RWPE1 (cell line): Measurements from ENCODE around the gene LYSMD3.

Source experiments
- CTCF ChIA-PET: fragments of 350-600 bp; sonication (Branson Sonifier 250); formaldehyde crosslinking; extraction: SDS; loops from one replicate; lab custom pipeline; 2021; lab: Yijun Ruan, JAX
- POLR2A ChIA-PET: fragments of 400-600 bp; formaldehyde crosslinking; extraction: SDS; loops from one replicate; lab custom pipeline; 2020; ENCODE audit warnings: antibody characterized with exemption; ENCODE audit not compliant: low non-redundant PET; lab: Yijun Ruan, JAX
- DNase-seq: peaks from one replicate; pipeline ENCODE4 v3.0.0; 2012; ENCODE audit warnings: low spot score
- H3K27ac ChIP-seq: fragments of 450-650 bp; 2 replicates; pipeline ENCODE4 v1.5.1; 2017
- CTCF ChIP-seq: fragments of 450-650 bp; conservative IDR thresholded peaks from 2 replicates; pipeline ENCODE4 v1.5.1; 2017; ENCODE audit warnings: low read depth, mild to moderate bottlenecking

Gene LYSMD3

GRCh38 chr5:90549729-90550275, 20.4 kb upstream of the LYSMD3 start:
- TF ChIP-seq CTCF = no peak
- no peak overlapping the region for H3K27ac ChIP-seq
- ChIA-PET POLR2A (no interaction called here), CTCF (no interaction called here)
- DNase-seq = no peak

- ChIA-PET POLR2A (no interaction called here), CTCF (no interaction called here)
- no peak overlapping the region for H3K27ac ChIP-seq
- no peak for DNase-seq
- no peak for TF ChIP-seq CTCF
Observed at GRCh38 chr5:90549223-90549622, 19.8 kb upstream of the LYSMD3 start.

- ChIA-PET POLR2A (no interaction called here), CTCF (interaction anchor here (0.6 to 0.7 kb wide), 4 partner anchors 29 to 294 kb away, joined by 3 read pairs; no protein-coding TSS in a partner anchor)
- TF ChIP-seq CTCF = no peak
- H3K27ac ChIP-seq = no peak overlapping the region
- no peak for DNase-seq
Observed at GRCh38 chr5:90548069-90548593, 18.7 kb upstream of the LYSMD3 start.

- ChIA-PET CTCF (no interaction called here), POLR2A (no interaction called here)
- H3K27ac ChIP-seq = no peak overlapping the region
- DNase-seq = no peak
- TF ChIP-seq CTCF = no peak
Observed at GRCh38 chr5:90547072-90547536, 17.7 kb upstream of the LYSMD3 start.

- POLR2A ChIA-PET = no interaction called here
- no peak overlapping the region for H3K27ac ChIP-seq
- CTCF ChIA-PET = no interaction called here
Observed at GRCh38 chr5:90546216-90546837, 16.9 kb upstream of the LYSMD3 start.

GRCh38 chr5:90545511-90545910, 16.1 kb upstream of the LYSMD3 start:
- no peak for DNase-seq
- no peak for TF ChIP-seq CTCF
- POLR2A ChIA-PET = no interaction called here
- CTCF ChIA-PET = interaction anchor here (0.7 kb wide), 1 partner anchor 820 kb away, joined by 4 read pairs; no protein-coding TSS in a partner anchor
- no peak overlapping the region for H3K27ac ChIP-seq

More at GRCh38 chr5:90546216-90546837, 16.9 kb upstream of the LYSMD3 start:
- no peak for TF ChIP-seq CTCF
- DNase-seq = no peak
